IPS-18a (cell line): ENCODE measurements around the gene HPN.

Experiments used
- H3K27ac ChIP-seq: one replicate; pipeline ENCODE4 v1.5.1; 2013; ENCODE audit warnings: low read length
- H3K27me3 ChIP-seq: one replicate; pipeline ENCODE4 v1.6.1; 2013; ENCODE audit warnings: mild to moderate bottlenecking, low read length; ENCODE audit not compliant: control insufficient read depth, insufficient read depth
- H3K36me3 ChIP-seq: one replicate; pipeline ENCODE4 v1.6.1; 2013; ENCODE audit warnings: low read depth, low read length; ENCODE audit not compliant: control insufficient read depth
- H3K4me1 ChIP-seq: one replicate; pipeline ENCODE4 v1.6.1; 2013; ENCODE audit warnings: low read depth, low read length; ENCODE audit not compliant: control insufficient read depth
- H3K4me3 ChIP-seq: one replicate; pipeline ENCODE4 v1.5.1; 2013; ENCODE audit warnings: low read length
- H3K9ac ChIP-seq: one replicate; pipeline ENCODE4 v1.6.1; 2013; ENCODE audit warnings: mild to moderate bottlenecking, low read length, moderate library complexity
- H3K9me3 ChIP-seq: one replicate; pipeline ENCODE4 v1.6.1; 2013; ENCODE audit warnings: low read depth, low read length; ENCODE audit not compliant: control insufficient read depth

The HPN gene

GRCh38 chr19:35073516-35073915 is 32.0 kb downstream of the HPN start:
- H3K9ac ChIP-seq: no peak overlapping the region
- no peaks in the 10 kb centered on the region for H3K36me3 ChIP-seq
- H3K9me3 ChIP-seq: no peaks in the 10 kb centered on the region
- H3K4me1 ChIP-seq: peaks cover 12% of the 10 kb centered on the region
- H3K27ac ChIP-seq: no peak overlapping the region
- H3K27me3 ChIP-seq: no peaks in the 10 kb centered on the region
- no peak overlapping the region for H3K4me3 ChIP-seq

- H3K36me3 ChIP-seq: no peaks in the 10 kb centered on the region
- H3K9ac ChIP-seq: no peak overlapping the region
- no peaks in the 10 kb centered on the region for H3K27me3 ChIP-seq
- H3K27ac ChIP-seq: no peak overlapping the region
- H3K9me3 ChIP-seq: no peaks in the 10 kb centered on the region
- no peak overlapping the region for H3K4me3 ChIP-seq
- H3K4me1 ChIP-seq: peaks cover 8% of the 10 kb centered on the region
These were observed 32.4 kb downstream of the HPN start for GRCh38 chr19:35073941-35074340.

- Histone ChIP-seq H3K27me3 (no peaks in the 10 kb centered on the region), H3K36me3 (no peaks in the 10 kb centered on the region), H3K4me3 (no peak overlapping the region), H3K27ac (no peak overlapping the region), H3K4me1 (peaks cover under 1% of the 10 kb centered on the region), H3K9me3 (no peaks in the 10 kb centered on the region), H3K9ac (no peak overlapping the region)
These were observed 33.1 kb downstream of the HPN start for GRCh38 chr19:35074426-35075201.

- H3K4me3 ChIP-seq: no peak overlapping the region
- no peaks in the 10 kb centered on the region for H3K4me1 ChIP-seq
- H3K27me3 ChIP-seq: no peaks in the 10 kb centered on the region
- no peaks in the 10 kb centered on the region for H3K9me3 ChIP-seq
- H3K36me3 ChIP-seq: no peaks in the 10 kb centered on the region
- no peak overlapping the region for H3K27ac ChIP-seq
- H3K9ac ChIP-seq: no peak overlapping the region
These were observed 33.9 kb downstream of the HPN start for GRCh38 chr19:35075202-35076025.

- Histone ChIP-seq H3K27ac (no peak overlapping the region), H3K27me3 (no peaks in the 10 kb centered on the region), H3K4me3 (no peak overlapping the region), H3K9me3 (no peaks in the 10 kb centered on the region), H3K9ac (no peak overlapping the region), H3K36me3 (no peaks in the 10 kb centered on the region), H3K4me1 (no peaks in the 10 kb centered on the region)
These were observed 34.5 kb downstream of the HPN start for GRCh38 chr19:35076026-35076370.

GRCh38 chr19:35076657-35077056 is 35.1 kb downstream of the HPN start:
- no peak overlapping the region for H3K4me3 ChIP-seq
- H3K4me1 ChIP-seq: no peaks in the 10 kb centered on the region
- no peak overlapping the region for H3K9ac ChIP-seq
- no peaks in the 10 kb centered on the region for H3K36me3 ChIP-seq
- no peaks in the 10 kb centered on the region for H3K9me3 ChIP-seq
- no peaks in the 10 kb centered on the region for H3K27me3 ChIP-seq
- no peak overlapping the region for H3K27ac ChIP-seq

GRCh38 chr19:35077411-35078223 is 36.1 kb downstream of the HPN start:
- Histone ChIP-seq H3K36me3 (no peaks in the 10 kb centered on the region), H3K4me1 (no peaks in the 10 kb centered on the region), H3K9ac (no peak overlapping the region), H3K27ac (no peak overlapping the region), H3K27me3 (no peaks in the 10 kb centered on the region), H3K4me3 (no peak overlapping the region), H3K9me3 (no peaks in the 10 kb centered on the region)

GRCh38 chr19:35079826-35080225 is 38.3 kb downstream of the HPN start:
- Histone ChIP-seq H3K9ac (no peak overlapping the region), H3K27me3 (no peaks in the 10 kb centered on the region), H3K4me1 (no peaks in the 10 kb centered on the region), H3K4me3 (no peak overlapping the region), H3K36me3 (no peaks in the 10 kb centered on the region), H3K9me3 (no peaks in the 10 kb centered on the region), H3K27ac (no peak overlapping the region)

- H3K4me3 ChIP-seq: no peak overlapping the region
- H3K27ac ChIP-seq: no peak overlapping the region
- H3K9me3 ChIP-seq: no peaks in the 10 kb centered on the region
- H3K36me3 ChIP-seq: no peaks in the 10 kb centered on the region
- H3K9ac ChIP-seq: no peak overlapping the region
- H3K27me3 ChIP-seq: no peaks in the 10 kb centered on the region
- H3K4me1 ChIP-seq: no peaks in the 10 kb centered on the region
These were observed 39.2 kb downstream of the HPN start for GRCh38 chr19:35080613-35081170.

- Histone ChIP-seq H3K36me3 (no peaks in the 10 kb centered on the region), H3K27ac (no peak overlapping the region), H3K4me3 (no peak overlapping the region), H3K9ac (no peak overlapping the region), H3K27me3 (no peaks in the 10 kb centered on the region), H3K9me3 (no peaks in the 10 kb centered on the region), H3K4me1 (no peaks in the 10 kb centered on the region)
These were observed 39.7 kb downstream of the HPN start for GRCh38 chr19:35081201-35081600.
